ENCODE results near the gene ELOVL3. TPM values are rescaled to one million over a fixed set of nuclear protein-coding genes. Genes with fewer than 3 reads are reported as not detected.

Gene ELOVL3
- total RNA-seq, 1 donor, result not detected

DNA sequence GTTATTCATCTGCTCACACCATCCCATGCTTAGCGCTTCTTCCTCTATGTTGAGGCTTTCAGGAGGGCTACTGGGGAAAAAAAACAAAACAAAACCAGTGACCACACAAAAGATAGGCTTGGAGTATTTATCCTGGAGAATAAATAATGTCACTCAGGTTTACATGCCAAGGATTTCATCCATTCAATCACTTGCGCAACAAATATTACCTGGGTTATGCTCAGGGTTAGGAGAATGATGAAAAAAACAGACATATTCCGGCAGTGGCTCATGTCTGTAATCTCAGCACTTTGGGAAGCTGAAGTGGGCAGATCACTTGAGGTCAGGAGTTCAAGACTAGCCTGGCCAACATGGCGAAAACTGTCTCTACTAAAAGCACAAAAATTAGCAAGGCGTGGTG, 3.3 kb upstream of the ELOVL3 start:
- no peak for DNase-seq (ENCODE audit: low read depth in 2 of 3, low spot score in 2 of 3)

GRCh38 chr10:102226542-102226870, 407 bp downstream of the ELOVL3 start:
- no peak for DNase-seq (ENCODE audit: low read depth in 2 of 3, low spot score in 2 of 3)

DNA sequence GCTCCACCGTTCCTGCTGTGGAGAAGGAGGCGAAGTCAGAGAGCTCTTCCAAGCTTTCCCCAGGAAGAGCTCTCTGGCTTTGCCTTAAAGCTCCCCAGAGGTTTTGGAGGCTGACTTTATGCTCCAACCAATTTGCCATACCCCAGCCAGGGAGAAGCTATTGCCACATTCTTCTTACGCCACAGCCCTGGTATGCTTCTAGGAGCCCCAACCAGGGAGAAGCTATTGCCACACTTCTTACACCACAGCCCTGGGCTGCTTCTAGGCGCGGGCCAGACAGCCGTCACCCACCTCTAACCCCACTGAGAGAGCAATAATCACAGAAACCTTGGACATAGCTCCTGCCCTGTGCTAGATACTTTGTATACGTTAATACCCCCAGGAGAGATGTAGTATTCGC, 951 bp downstream of the ELOVL3 start:
- no peak for DNase-seq (ENCODE audit: low read depth in 2 of 3, low spot score in 2 of 3)

- DNase-seq (ENCODE audit: low read depth in 2 of 3, low spot score in 2 of 3), result peak in 2 of 3 donors; percentile 73 to 85
Observed at GRCh38 chr10:102229810-102230263, 3.7 kb downstream of the ELOVL3 start.

DNA sequence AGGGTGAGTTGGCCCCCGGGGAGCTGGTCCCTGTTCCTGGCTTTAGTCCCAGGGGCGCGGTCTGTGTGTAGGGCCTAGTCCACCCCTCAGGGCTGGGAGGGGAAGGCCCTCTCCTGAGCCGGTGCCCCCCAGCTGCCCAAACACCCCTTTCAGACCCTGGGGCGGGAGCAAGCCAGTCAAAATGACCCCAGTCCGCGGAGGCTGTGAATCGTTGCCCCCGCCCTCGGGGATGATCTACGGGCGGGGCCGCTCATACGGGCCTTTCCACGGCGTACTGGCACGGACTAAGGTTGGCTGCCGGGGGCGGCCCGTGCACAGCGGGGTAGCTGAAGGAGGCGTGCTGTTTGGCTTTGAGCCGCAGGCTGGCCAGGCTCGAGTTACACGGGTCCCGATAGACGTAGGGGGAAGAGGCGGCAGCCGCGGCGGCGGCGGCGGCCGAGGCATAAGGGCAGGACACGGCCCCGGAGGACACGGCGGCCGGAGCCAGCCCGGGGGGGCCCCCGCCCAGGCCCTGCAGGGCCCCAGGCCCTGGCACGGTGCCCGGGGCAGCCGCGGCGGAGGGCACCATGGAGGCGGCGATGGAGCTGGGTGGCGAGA, 4.3 kb downstream of the ELOVL3 start:
- DNase-seq (ENCODE audit: low read depth in 2 of 3, low spot score in 2 of 3), result no peak

GRCh38 chr10:102230861-102231356, 4.8 kb downstream of the ELOVL3 start:
- peak in 2 of 3 donors; percentile 34 to 57 for DNase-seq (ENCODE audit: low read depth in 2 of 3, low spot score in 2 of 3)

DNA sequence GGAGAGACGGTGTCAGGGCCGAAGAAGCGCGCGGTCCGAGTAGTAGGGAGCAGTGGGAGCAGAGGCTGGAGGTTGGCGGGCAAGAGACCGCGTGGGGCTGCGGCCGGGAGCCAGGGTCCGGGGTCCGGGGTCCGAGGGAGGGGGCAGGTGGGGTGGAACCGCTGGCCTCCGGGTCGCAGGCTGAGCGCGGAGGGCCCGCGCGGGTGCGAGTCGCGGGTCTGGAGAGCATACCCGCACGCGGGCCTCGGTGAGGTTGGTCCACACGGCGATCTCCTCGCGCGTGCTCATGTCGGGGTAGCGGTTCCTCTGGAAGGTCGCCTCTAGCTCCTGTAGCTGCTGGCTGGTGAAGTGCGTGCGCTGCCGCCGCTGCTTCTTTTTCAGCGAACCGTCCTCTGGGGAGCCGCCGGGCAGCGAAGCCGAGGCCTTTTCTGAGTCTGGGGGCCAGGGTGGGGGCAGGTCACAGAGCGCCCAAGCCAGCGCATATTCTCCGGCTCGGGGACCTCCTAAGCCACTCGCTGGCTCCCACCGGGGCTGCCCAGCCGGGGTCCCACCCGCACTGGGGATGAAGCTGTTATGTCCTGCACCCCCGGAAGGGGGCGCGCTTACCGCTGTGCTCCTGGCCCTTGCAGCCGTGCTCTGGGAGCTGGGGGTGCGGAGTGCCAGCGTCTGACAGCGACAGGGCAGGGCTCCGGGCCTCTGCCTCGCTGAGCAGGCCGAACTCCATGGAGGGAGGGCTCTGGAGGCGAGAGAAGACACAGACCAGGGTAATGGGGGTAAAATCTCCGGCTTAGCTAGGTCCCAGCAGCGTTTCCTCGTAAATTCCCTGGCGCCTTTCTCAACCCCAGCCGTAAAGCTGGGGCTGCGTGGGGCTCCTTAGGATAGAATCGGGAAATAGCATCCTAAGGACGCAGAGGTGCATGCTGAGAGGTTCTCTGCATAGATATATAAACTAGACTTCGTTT, 5.5 kb downstream of the ELOVL3 start:
- DNase-seq (ENCODE audit: low read depth in 2 of 3, low spot score in 2 of 3), result peak in 2 of 3 donors; percentile 71 to 77

- no peak for DNase-seq (ENCODE audit: low read depth in 2 of 3, low spot score in 2 of 3)
Observed at GRCh38 chr10:102233997-102234396, 7.9 kb downstream of the ELOVL3 start.

- no peak for DNase-seq (ENCODE audit: low read depth in 2 of 3, low spot score in 2 of 3)
Observed at GRCh38 chr10:102234888-102235597, 8.9 kb downstream of the ELOVL3 start.

GRCh38 chr10:102235598-102235920, 9.5 kb downstream of the ELOVL3 start:
- no peak for DNase-seq (ENCODE audit: low read depth in 2 of 3, low spot score in 2 of 3)

GRCh38 chr10:102236006-102236405, 9.9 kb downstream of the ELOVL3 start:
- no peak for DNase-seq (ENCODE audit: low read depth in 2 of 3, low spot score in 2 of 3)

DNA sequence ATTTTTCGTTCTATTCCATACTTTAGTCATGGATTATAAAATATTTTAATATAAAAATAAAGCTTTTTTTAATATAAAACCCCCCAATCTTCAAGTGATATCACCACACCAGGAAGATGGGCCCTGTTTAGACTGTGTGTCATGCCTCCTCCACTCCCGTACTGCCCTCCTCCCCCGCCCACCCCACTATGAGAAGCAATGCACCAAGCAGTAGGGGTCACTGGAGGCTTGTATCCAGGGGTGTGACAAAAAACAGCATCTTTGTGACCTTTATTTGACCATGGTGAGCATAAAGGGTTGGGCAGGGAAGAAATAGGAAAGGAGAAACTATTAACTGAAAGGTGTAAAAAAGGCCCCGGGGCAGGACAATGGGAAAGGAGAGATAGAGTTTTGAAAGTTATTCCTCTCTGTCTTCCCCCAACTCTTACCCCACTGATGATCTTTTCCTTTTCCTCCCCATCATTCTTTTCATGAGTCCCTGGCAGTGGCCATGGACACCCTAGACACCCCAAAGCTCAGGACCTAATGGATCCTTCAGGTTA, 11.7 kb downstream of the ELOVL3 start:
- DNase-seq (ENCODE audit: low read depth in 2 of 3, low spot score in 2 of 3), result no peak

- DNase-seq (ENCODE audit: low read depth in 2 of 3, low spot score in 2 of 3), result no peak
Observed at GRCh38 chr10:102240467-102241031, 14.4 kb downstream of the ELOVL3 start.

- peak in 1 of 3 donors; percentile 20 for DNase-seq (ENCODE audit: low read depth in 2 of 3, low spot score in 2 of 3)
Observed at GRCh38 chr10:102241032-102241443, 14.9 kb downstream of the ELOVL3 start.

- peak in 2 of 3 donors; percentile 93 for DNase-seq (ENCODE audit: low read depth in 2 of 3, low spot score in 2 of 3)
Observed at GRCh38 chr10:102241444-102242117, 15.5 kb downstream of the ELOVL3 start, which contains the start of gene PITX3. TSS of gene PITX3 (minus strand) at chr10:102241512. CDS start at chr10:102232080, 9,432 bp downstream.

DNA sequence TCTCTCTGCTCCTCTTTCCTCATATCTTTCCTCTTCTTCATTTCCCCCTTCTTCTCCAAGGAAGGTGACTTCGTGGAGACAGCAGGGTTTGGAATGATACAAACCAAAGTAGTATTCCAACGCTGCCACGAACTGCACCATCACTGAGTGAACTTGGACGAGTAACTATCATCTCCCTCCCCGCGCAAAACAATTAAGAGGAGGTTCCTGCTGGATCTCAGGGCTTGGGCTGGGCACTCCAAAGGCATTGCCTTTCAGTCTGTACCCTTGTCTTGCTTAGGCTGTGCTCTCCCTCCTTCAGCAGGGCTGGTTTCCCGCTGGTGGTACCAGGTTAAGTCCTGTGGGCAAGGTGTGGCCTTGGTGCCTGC, 16.0 kb downstream of the ELOVL3 start:
- DNase-seq (ENCODE audit: low read depth in 2 of 3, low spot score in 2 of 3), result no peak

DNA sequence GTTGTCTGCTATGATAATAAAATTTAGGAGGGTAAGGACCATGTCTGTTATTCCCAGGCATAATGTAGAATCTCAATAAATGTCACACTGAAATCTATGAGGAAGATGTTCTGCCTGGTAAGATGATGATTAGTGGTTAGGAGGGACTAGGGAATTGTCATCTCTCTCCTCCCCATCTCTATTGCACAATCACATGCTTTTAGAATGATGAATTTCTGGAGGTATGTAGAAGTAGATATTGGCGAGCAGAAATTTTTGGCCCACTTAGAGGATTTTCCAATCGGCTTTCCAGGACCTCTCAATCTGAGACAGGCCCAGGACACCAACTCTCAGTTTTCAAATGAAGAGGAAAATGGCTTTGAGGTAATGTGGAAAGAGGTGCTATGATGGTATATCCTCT, 17.2 kb downstream of the ELOVL3 start:
- no peak for DNase-seq (ENCODE audit: low read depth in 2 of 3, low spot score in 2 of 3)

GRCh38 chr10:102245082-102245931, 19.2 kb downstream of the ELOVL3 start, which contains the start of gene GBF1:
TSS of gene GBF1 (plus strand) at chr10:102245532. CDS start at chr10:102258939, 13,407 bp downstream.
- DNase-seq (ENCODE audit: low read depth in 2 of 3, low spot score in 2 of 3), result peak; percentile 81 to 100 (median 98)

DNA sequence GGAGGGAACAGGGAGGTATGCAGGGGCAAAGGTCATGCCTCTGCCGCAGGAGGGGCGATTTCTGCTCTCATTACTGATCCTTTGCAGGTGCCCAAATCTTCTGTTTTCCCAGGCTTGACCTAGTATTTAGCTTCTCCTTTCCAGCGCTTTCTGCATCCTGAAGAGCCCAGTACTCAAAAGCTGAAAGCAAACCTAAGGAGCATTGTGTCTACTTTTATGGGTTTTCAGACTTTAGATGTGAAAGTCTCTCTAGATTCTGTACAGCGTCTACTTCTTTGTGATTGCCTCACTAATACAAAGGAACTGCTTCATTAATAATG, 19.8 kb downstream of the ELOVL3 start:
- no peak for DNase-seq (ENCODE audit: low read depth in 2 of 3, low spot score in 2 of 3)
